HCT116 (cell line): Measurements from ENCODE around the gene IL17B. TPM values are rescaled to one million over a fixed set of nuclear protein-coding genes. Genes with fewer than 3 reads are reported as not detected.

Experiments
- ATAC-seq: fragments of 200-7000 bp; cut with Tn5 transposase; 2 replicates; pipeline ENCODE4 v1.9.1; 2020; ENCODE audit warnings: mild to moderate bottlenecking, moderate library complexity
- BruUV-seq: library from RNA; stranded (reverse); fragments of 400-500 nt; replicated peaks from 2 replicates; lab custom pipeline; 2021; lab: Mats Ljungman, UMichigan
- CTCF ChIA-PET: fragments of 300-600 bp; sonication (Branson Sonifier 250); formaldehyde crosslinking; loops from one replicate; lab custom pipeline; 2021; ENCODE audit warnings: antibody characterized with exemption; lab: Charles Lee
- POLR2A ChIA-PET: fragments of 300-600, 350-600 bp; sonication (Branson Sonifier 250); formaldehyde crosslinking; loops from one replicate; lab custom pipeline; 2021; ENCODE audit warnings: antibody characterized with exemption; lab: Charles Lee
- RAD21 ChIA-PET, 2 experiments: fragments of 300-600 bp; sonication (Branson Sonifier 250); formaldehyde crosslinking; loops; one replicate each; lab custom pipeline; 2023; ENCODE audit warnings: low total read pairs in 2 of 2; ENCODE audit not compliant: uncharacterized antibody in 2 of 2, unreplicated experiment in 2 of 2, low non-redundant PET in 1 of 2; lab: Charles Lee
- DNase-seq: peaks from one replicate; pipeline ENCODE4 v3.0.0-alpha.2; 2010; ENCODE audit warnings: low read depth, low spot score
- H2AFZ ChIP-seq: fragments of 200-600 bp; shearing (Covaris generic), sonication (generic); 2 replicates; pipeline ENCODE4 v1.6.1; 2017; ENCODE audit warnings: low read depth, mixed run types, mixed read lengths, antibody characterized with exemption, low read length; ENCODE audit not compliant: poor library complexity, severe bottlenecking
- H3K27ac ChIP-seq: 2 replicates; pipeline ENCODE4 v1.5.1; 2012; ENCODE audit warnings: low read depth, low read length
- H3K27me3 ChIP-seq: fragments of 200-600 bp; sonication (generic); 2 replicates; pipeline ENCODE4 v1.6.1; 2016; ENCODE audit warnings: mixed run types, low read length, mixed read lengths; ENCODE audit not compliant: insufficient read depth
- H3K36me3 ChIP-seq, 2 experiments: fragments of 200-500 bp in 1 of 2; fragments of 200-600 bp in 1 of 2; sonication (Bioruptor generic) in 1 of 2; sonication (generic) in 1 of 2; 2 replicates each; pipeline versions ENCODE4 v1.5.1 to v1.6.1; 2014 to 2016; ENCODE audit warnings: low read length in 2 of 2, inconsistent platforms in 1 of 2, mixed read lengths in 1 of 2, mixed run types in 1 of 2; ENCODE audit not compliant: insufficient read depth in 2 of 2, control insufficient read depth in 1 of 2
- H3K4me1 ChIP-seq, 2 experiments: fragments of 200-600 bp in 1 of 2; sonication (generic) in 1 of 2; 2 replicates each; pipeline versions ENCODE4 v1.5.1 to v1.6.1; 2012 to 2017; ENCODE audit warnings: low read length in 2 of 2, inconsistent platforms in 1 of 2, mild to moderate bottlenecking in 1 of 2, mixed read lengths in 1 of 2, mixed run types in 1 of 2, moderate library complexity in 1 of 2; ENCODE audit not compliant: insufficient read depth in 2 of 2, control insufficient read depth in 1 of 2
- H3K4me2 ChIP-seq: fragments of 200-600 bp; sonication (generic); 2 replicates; pipeline ENCODE4 v1.6.1; 2017; ENCODE audit warnings: mixed run types, low read length, mixed read lengths
- H3K4me3 ChIP-seq, 2 experiments: fragments of 200-600 bp in 1 of 2; sonication (generic) in 1 of 2; replicated peaks in 1 of 2; 2 replicates each; pipeline ENCODE4 v1.5.1; 2011 to 2016; ENCODE audit warnings: low read length in 2 of 2, control low read depth in 1 of 2, low read depth in 1 of 2, mild to moderate bottlenecking in 1 of 2, mixed read lengths in 1 of 2, mixed run types in 1 of 2
- H3K79me2 ChIP-seq: fragments of 200-600 bp; sonication (generic); 2 replicates; pipeline ENCODE4 v1.6.1; 2017; ENCODE audit warnings: mild to moderate bottlenecking, mixed run types, low read length, moderate library complexity, mixed read lengths; ENCODE audit not compliant: insufficient read depth
- H3K9ac ChIP-seq: fragments of 200-600 bp; sonication (generic); 2 replicates; pipeline ENCODE4 v1.6.1; 2016; ENCODE audit warnings: low read length, mixed read lengths
- H3K9me2 ChIP-seq: fragments of 200-600 bp; sonication (generic), shearing (Covaris generic); 2 replicates; pipeline ENCODE4 v1.6.1; 2017; ENCODE audit warnings: mixed run types, mild to moderate bottlenecking, moderate library complexity; ENCODE audit not compliant: insufficient read depth
- H3K9me3 ChIP-seq, 2 experiments: fragments of 200-500 bp in 1 of 2; fragments of 200-600 bp in 1 of 2; sonication (Bioruptor generic) in 1 of 2; sonication (generic) in 1 of 2; 2 replicates each; pipeline ENCODE4 v1.6.1; 2014 to 2017; ENCODE audit warnings: low read length in 2 of 2, mixed read lengths in 2 of 2, inconsistent platforms in 1 of 2, low read depth in 1 of 2, mild to moderate bottlenecking in 1 of 2, mixed run types in 1 of 2, moderate library complexity in 1 of 2; ENCODE audit not compliant: control insufficient read depth in 1 of 2, insufficient read depth in 1 of 2
- H4K20me1 ChIP-seq: fragments of 200-600 bp; sonication (generic), shearing (Covaris generic); 2 replicates; pipeline ENCODE4 v1.6.1; 2017; ENCODE audit warnings: mixed run types, mild to moderate bottlenecking, moderate library complexity; ENCODE audit not compliant: insufficient read depth
- CBX3 ChIP-seq: IDR thresholded peaks from 2 replicates; pipeline ENCODE4 v1.6.1; 2012; ENCODE audit warnings: low read depth
- EGR1 ChIP-seq: IDR thresholded peaks from 2 replicates; pipeline ENCODE4 v1.6.1; 2012; ENCODE audit warnings: low read depth
- ELF1 ChIP-seq: IDR thresholded peaks from 2 replicates; pipeline ENCODE4 v1.6.1; 2012; ENCODE audit warnings: low read depth, borderline replicate concordance
- EZH2phosphoT487 ChIP-seq: fragments of 200-600 bp; IDR thresholded peaks from 2 replicates; pipeline ENCODE4 v1.6.1; 2018; ENCODE audit warnings: antibody characterized with exemption, borderline replicate concordance
- JUND ChIP-seq: IDR thresholded peaks from 2 replicates; pipeline ENCODE4 v1.6.1; 2012
- POLR2AphosphoS5 ChIP-seq: IDR thresholded peaks from 2 replicates; pipeline ENCODE4 v1.6.1; 2011; ENCODE audit warnings: mild to moderate bottlenecking, low read depth, low read length, moderate library complexity
- SIN3A ChIP-seq: IDR thresholded peaks from 2 replicates; pipeline ENCODE4 v1.6.1; 2012; ENCODE audit warnings: low read depth
- SRF ChIP-seq: IDR thresholded peaks from 2 replicates; pipeline ENCODE4 v1.6.1; 2012; ENCODE audit warnings: low read depth
- TCF7L2 ChIP-seq: IDR thresholded peaks from 2 replicates; pipeline ENCODE4 v1.7.0; 2011; ENCODE audit warnings: borderline replicate concordance, inconsistent platforms; ENCODE audit not compliant: insufficient read depth, insufficient read length; ENCODE audit errors: extremely low read depth
- ZNF274 ChIP-seq: fragments of 200-500 bp; sonication (Bioruptor generic); IDR thresholded peaks from 2 replicates; pipeline ENCODE4 v1.6.1; 2014; ENCODE audit warnings: mild to moderate bottlenecking, low read depth, low read length, inconsistent platforms
- intact Hi-C: fragments of 100-400 bp; cut with micrococcal nuclease; formaldehyde crosslinking; loops from 2 replicates; pipeline ENCODE4 v1.10.0; 2022
- total RNA-seq: library from RNA; stranded (reverse); gene quantifications from one replicate; pipeline ENCODE4 v1.2.1, GENCODE V29; 2021; ENCODE audit not compliant: unreplicated experiment
- TF ChIP-seq, protein P1 (sequence below): IDR thresholded peaks from 2 replicates; pipeline ENCODE4 v1.6.1; 2011; ENCODE audit warnings: mild to moderate bottlenecking, low read length, moderate library complexity; ENCODE audit not compliant: insufficient replicate concordance; ENCODE audit errors: extremely low read depth
- TF ChIP-seq, protein P2 (sequence below): IDR thresholded peaks from 2 replicates; pipeline ENCODE4 v1.6.1; 2012; ENCODE audit warnings: low read depth
- TF ChIP-seq, protein P3 (sequence below), 3 experiments: fragments of 200-600 bp in 1 of 3; sonication (generic) in 1 of 3; IDR thresholded peaks in 2 of 3; conservative IDR thresholded peaks in 1 of 3; 2 replicates each; pipeline ENCODE4 v1.5.1; 2012 to 2017; ENCODE audit warnings: low read depth in 2 of 3, low read length in 2 of 3, antibody characterized with exemption in 1 of 3, borderline replicate concordance in 1 of 3, control low read depth in 1 of 3, mild to moderate bottlenecking in 1 of 3, mixed read lengths in 1 of 3, mixed run types in 1 of 3, moderate library complexity in 1 of 3; ENCODE audit not compliant: insufficient read depth in 1 of 3

IL17B gene
- total RNA-seq, 1 experiment from 2014 or later = 0.81 TPM

DNA sequence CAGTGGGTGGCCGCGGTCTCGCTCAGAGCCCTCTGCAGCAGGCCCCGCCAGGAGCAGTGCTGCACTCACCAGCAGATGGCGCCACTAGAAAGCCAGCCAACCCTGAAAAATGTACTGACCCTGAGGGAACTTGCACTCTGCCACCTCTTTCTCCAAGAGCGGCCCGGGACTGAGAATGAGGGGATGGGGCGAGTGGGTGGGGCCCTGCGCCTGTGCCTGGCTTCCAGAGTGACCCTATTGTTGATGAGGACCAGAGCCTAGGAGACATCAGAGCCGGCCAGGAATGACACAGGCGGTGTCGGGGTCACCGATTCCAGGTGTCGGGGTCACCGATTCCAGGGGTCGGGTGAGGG, 2.9 kb upstream of the IL17B start (continued):
- TF ChIP-seq, protein P1, sequence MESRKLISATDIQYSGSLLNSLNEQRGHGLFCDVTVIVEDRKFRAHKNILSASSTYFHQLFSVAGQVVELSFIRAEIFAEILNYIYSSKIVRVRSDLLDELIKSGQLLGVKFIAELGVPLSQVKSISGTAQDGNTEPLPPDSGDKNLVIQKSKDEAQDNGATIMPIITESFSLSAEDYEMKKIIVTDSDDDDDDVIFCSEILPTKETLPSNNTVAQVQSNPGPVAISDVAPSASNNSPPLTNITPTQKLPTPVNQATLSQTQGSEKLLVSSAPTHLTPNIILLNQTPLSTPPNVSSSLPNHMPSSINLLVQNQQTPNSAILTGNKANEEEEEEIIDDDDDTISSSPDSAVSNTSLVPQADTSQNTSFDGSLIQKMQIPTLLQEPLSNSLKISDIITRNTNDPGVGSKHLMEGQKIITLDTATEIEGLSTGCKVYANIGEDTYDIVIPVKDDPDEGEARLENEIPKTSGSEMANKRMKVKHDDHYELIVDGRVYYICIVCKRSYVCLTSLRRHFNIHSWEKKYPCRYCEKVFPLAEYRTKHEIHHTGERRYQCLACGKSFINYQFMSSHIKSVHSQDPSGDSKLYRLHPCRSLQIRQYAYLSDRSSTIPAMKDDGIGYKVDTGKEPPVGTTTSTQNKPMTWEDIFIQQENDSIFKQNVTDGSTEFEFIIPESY = no peak
- TF ChIP-seq, protein P2, sequence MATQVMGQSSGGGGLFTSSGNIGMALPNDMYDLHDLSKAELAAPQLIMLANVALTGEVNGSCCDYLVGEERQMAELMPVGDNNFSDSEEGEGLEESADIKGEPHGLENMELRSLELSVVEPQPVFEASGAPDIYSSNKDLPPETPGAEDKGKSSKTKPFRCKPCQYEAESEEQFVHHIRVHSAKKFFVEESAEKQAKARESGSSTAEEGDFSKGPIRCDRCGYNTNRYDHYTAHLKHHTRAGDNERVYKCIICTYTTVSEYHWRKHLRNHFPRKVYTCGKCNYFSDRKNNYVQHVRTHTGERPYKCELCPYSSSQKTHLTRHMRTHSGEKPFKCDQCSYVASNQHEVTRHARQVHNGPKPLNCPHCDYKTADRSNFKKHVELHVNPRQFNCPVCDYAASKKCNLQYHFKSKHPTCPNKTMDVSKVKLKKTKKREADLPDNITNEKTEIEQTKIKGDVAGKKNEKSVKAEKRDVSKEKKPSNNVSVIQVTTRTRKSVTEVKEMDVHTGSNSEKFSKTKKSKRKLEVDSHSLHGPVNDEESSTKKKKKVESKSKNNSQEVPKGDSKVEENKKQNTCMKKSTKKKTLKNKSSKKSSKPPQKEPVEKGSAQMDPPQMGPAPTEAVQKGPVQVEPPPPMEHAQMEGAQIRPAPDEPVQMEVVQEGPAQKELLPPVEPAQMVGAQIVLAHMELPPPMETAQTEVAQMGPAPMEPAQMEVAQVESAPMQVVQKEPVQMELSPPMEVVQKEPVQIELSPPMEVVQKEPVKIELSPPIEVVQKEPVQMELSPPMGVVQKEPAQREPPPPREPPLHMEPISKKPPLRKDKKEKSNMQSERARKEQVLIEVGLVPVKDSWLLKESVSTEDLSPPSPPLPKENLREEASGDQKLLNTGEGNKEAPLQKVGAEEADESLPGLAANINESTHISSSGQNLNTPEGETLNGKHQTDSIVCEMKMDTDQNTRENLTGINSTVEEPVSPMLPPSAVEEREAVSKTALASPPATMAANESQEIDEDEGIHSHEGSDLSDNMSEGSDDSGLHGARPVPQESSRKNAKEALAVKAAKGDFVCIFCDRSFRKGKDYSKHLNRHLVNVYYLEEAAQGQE = no peak

DNA sequence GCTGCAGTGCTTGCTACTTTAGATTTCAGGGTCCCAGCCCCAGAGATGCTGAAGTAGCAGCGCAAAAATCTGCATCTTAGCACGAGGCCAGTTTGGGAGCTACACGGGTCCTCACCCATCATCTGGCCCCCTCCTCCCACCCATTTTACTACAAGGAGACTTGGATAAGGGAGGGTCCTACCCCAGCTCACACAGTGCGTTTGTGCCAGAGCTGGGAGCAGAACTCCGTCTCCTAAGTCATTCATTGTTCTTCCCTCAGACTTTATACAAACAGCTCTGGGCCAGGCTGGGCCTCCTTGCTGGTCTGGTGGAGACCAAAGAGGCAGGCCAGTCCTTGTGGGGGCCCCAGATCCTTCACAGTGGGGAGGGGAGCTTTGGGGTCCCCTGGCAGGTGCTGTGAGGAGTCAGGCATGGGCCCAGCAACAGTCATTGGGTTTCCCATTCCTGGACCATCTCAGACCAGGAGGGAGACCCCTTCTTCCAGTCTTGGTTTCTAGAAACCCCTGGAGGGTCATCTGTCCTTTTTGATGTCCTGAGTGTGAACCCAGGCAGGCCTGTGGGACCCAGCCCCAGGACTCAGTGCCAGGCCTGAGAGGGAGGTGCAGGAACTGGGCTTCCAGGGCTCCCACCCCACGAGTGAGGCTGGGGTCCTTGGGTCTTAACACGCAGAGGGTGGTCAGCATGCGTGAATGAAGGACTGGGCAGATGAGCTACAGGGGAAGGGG, 2.3 kb upstream of the IL17B start:
- no peaks in the 10 kb centered on the region for H3K36me3 ChIP-seq
- intact Hi-C loops = no loop called here
- no peak overlapping the region for H3K9ac ChIP-seq
- no peaks in the 10 kb centered on the region for H3K9me3 ChIP-seq
- ChIA-PET CTCF (interaction anchor here (0.7 to 2.6 kb wide), 13 partner anchors 8 to 237 kb away, joined by 3 to 20 read pairs (median 6); no protein-coding TSS in a partner anchor), RAD21 (interaction anchor here in 1 of 2 experiments (0.7 to 2.2 kb wide), 3 partner anchors 53 to 237 kb away, joined by 3 to 8 read pairs (median 4); no protein-coding TSS in a partner anchor), POLR2A (no interaction called here)
- H3K4me3 ChIP-seq = no peak overlapping the region
- no peaks in the 10 kb centered on the region for H4K20me1 ChIP-seq
- ATAC-seq = peak; percentile 50; the same call in 1 of the 2 replicates
- no TSS peak for BruUV-seq
- H3K27me3 ChIP-seq = no peaks in the 10 kb centered on the region
- H3K79me2 ChIP-seq = no peaks in the 10 kb centered on the region
- H3K9me2 ChIP-seq = no peaks in the 10 kb centered on the region
- H2AFZ ChIP-seq = no peak overlapping the region
- H3K4me2 ChIP-seq = peak overlapping the region; percentile 33
- DNase-seq = no peak
- no peak overlapping the region for H3K27ac ChIP-seq
- H3K4me1 ChIP-seq = peaks cover 0 to 6% of the 10 kb centered on the region in 2 experiments; a peak in 2 of 4 replicates
- TF ChIP-seq JUND (no peak), POLR2AphosphoS5 (no peak), ZNF274 (no peak), SRF (no peak), EGR1 (no peak), CBX3 (no peak), SIN3A (no peak), EZH2phosphoT487 (no peak), TCF7L2 (no peak), ELF1 (no peak)
- TF ChIP-seq, protein P3, sequence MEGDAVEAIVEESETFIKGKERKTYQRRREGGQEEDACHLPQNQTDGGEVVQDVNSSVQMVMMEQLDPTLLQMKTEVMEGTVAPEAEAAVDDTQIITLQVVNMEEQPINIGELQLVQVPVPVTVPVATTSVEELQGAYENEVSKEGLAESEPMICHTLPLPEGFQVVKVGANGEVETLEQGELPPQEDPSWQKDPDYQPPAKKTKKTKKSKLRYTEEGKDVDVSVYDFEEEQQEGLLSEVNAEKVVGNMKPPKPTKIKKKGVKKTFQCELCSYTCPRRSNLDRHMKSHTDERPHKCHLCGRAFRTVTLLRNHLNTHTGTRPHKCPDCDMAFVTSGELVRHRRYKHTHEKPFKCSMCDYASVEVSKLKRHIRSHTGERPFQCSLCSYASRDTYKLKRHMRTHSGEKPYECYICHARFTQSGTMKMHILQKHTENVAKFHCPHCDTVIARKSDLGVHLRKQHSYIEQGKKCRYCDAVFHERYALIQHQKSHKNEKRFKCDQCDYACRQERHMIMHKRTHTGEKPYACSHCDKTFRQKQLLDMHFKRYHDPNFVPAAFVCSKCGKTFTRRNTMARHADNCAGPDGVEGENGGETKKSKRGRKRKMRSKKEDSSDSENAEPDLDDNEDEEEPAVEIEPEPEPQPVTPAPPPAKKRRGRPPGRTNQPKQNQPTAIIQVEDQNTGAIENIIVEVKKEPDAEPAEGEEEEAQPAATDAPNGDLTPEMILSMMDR (IDR thresholded peaks at IDR 0.05 in 2 of 3, conservative IDR thresholded peaks at IDR 0.05 in 1 of 3; ENCODE audit: borderline replicate concordance in 1 of 3, insufficient read depth in 1 of 3, low read depth in 2 of 3, low read length in 2 of 3) = no peak
- TF ChIP-seq, protein P1 = no peak
